Esophagus squamous epithelium (tissue), 5 donors: ENCODE results near the gene SIGLEC15. TPM values are rescaled to one million over a fixed set of nuclear protein-coding genes. Genes with fewer than 3 reads are reported as not detected.
"Not testable (repeated sequence)": the region's sequence is repeated elsewhere in the genome, so short reads cannot be mapped to it uniquely, and the experiment has no call there.

ENCODE experiments used
- DNase-seq: peaks from one replicate; lab custom pipeline; 2025; lab: John Stamatoyannopoulos, UW
- H3K27ac ChIP-seq, 4 donors: fragments of 200-600 bp; sonication (generic); one replicate each; pipeline ENCODE4 v1.5.1; 2016 to 2019; ENCODE audit warnings: mild to moderate bottlenecking in 1 of 4
- H3K27me3 ChIP-seq, 4 donors: fragments of 200-600 bp; sonication (generic); 1 replicate in 3 of 4; 2 replicates in 1 of 4; pipeline versions ENCODE4 v1.5.1 to v1.6.0; 2017 to 2021; ENCODE audit warnings: antibody characterized with exemption in 1 of 4
- H3K36me3 ChIP-seq, 3 donors: fragments of 200-600 bp; sonication (generic); one replicate each; pipeline ENCODE4 v1.5.1; 2016 to 2019
- H3K4me1 ChIP-seq, 3 donors: fragments of 200-600 bp; sonication (generic); one replicate each; pipeline ENCODE4 v1.5.1; 2017 to 2019
- H3K4me3 ChIP-seq, 4 donors: fragments of 200-600 bp; sonication (generic); 1 replicate in 3 of 4; 2 replicates in 1 of 4; pipeline ENCODE4 v1.5.1; 2016 to 2019; ENCODE audit warnings: mild to moderate bottlenecking in 2 of 4, moderate library complexity in 1 of 4
- H3K9me3 ChIP-seq, 3 donors: fragments of 200-600 bp; sonication (generic); one replicate each; pipeline ENCODE4 v1.5.1; 2016 to 2019
- CTCF ChIP-seq, 6 experiments: fragments of 450-650 bp in 4 of 6; fragments of 200-600 bp in 2 of 6; sonication (generic) in 2 of 6; IDR thresholded peaks; one replicate each; pipeline ENCODE4 v1.5.1; 2016 to 2019; ENCODE audit warnings: antibody characterized with exemption in 6 of 6, mild to moderate bottlenecking in 4 of 6, moderate library complexity in 4 of 6
- POLR2A ChIP-seq, 4 donors: fragments of 450-650 bp; IDR thresholded peaks; one replicate each; pipeline ENCODE4 v1.6.1; 2017; ENCODE audit warnings: antibody characterized with exemption in 4 of 4, mild to moderate bottlenecking in 4 of 4, moderate library complexity in 3 of 4
- WGBS, 2 donors: methylation state at CpG; one replicate each; pipeline ENCODE4 v1.1.5; 2018; 5-methylcytosine and 5-hydroxymethylcytosine counted together
- intact Hi-C: fragments of 100-400 bp; cut with DNase I; formaldehyde crosslinking; loops from one replicate; pipeline ENCODE4 v1.15.0; 2022
- total RNA-seq, 4 donors: library from RNA; depleted of rRNA; stranded (reverse); fragments of >200 nt; gene quantifications; one replicate each; pipeline ENCODE4 v1.1.0, GENCODE V29; 2016
- donor health status: DM: yes; HTN: yes; CAD: no.

Gene SIGLEC15
- total RNA-seq, 4 donors from 2014 or later: not detected

- peaks cover 0 to 31% (median 0%) of the 10 kb centered on the region in 3 donors for H3K36me3 ChIP-seq
- H3K9me3 ChIP-seq: no peaks in the 10 kb centered on the region
- WGBS, 2 donors: 56% methylated on average over 3 of the region's 3 CpGs
- peaks cover 0 to 12% (median 0%) of the 10 kb centered on the region in 4 donors for H3K27me3 ChIP-seq
- intact Hi-C loops: no loop called here
- H3K27ac ChIP-seq: no peak overlapping the region
- no peak overlapping the region for H3K4me3 ChIP-seq
- no peak for DNase-seq
- H3K4me1 ChIP-seq: no peaks in the 10 kb centered on the region
- TF ChIP-seq POLR2A (IDR thresholded peaks at IDR 0.05) (no peak), CTCF (IDR thresholded peaks at IDR 0.05) (no peak)
Measured at GRCh38 chr18:45847119-45847518, 21.6 kb downstream of the SIGLEC15 start.

GRCh38 chr18:45848643-45849042 is 23.2 kb downstream of the SIGLEC15 start:
- H3K4me3 ChIP-seq, H3K27ac ChIP-seq, H3K9me3 ChIP-seq, H3K4me1 ChIP-seq, intact Hi-C loops, DNase-seq, H3K27me3 ChIP-seq: not testable (repeated sequence)
- peaks cover 0 to 46% (median 0%) of the 10 kb centered on the region in 3 donors for H3K36me3 ChIP-seq
- WGBS, 2 donors: 85% methylated on average over 4 of the region's 13 CpGs; no CpG with 5 or more reads in 1 of the 2 donors

GRCh38 chr18:45849529-45849928 is 24.1 kb downstream of the SIGLEC15 start:
- Histone ChIP-seq H3K36me3 (peaks cover 0 to 55% (median 8%) of the 10 kb centered on the region in 3 donors), H3K9me3 (no peaks in the 10 kb centered on the region), H3K27ac (no peak overlapping the region), H3K27me3 (no peaks in the 10 kb centered on the region), H3K4me3 (no peak overlapping the region), H3K4me1 (no peaks in the 10 kb centered on the region)
- 83 to 86% methylated on average over 7 of the region's 7 CpGs for WGBS, 2 donors
- DNase-seq: no peak
- TF ChIP-seq POLR2A (IDR thresholded peaks at IDR 0.05) (no peak), CTCF (IDR thresholded peaks at IDR 0.05) (no peak)
- intact Hi-C loops: no loop called here

GRCh38 chr18:45850021-45850420 is 24.5 kb downstream of the SIGLEC15 start:
- no peak overlapping the region for H3K27ac ChIP-seq
- WGBS, 2 donors: 73 to 81% methylated on average over 7 to 10 of the region's 10 CpGs
- H3K4me3 ChIP-seq: no peak overlapping the region
- TF ChIP-seq POLR2A (IDR thresholded peaks at IDR 0.05) (no peak), CTCF (IDR thresholded peaks at IDR 0.05) (peak in 2 of 6 experiments; percentile 4 to 48)
- no peak for DNase-seq
- no peaks in the 10 kb centered on the region for H3K9me3 ChIP-seq
- intact Hi-C loops: no loop called here
- H3K4me1 ChIP-seq: no peaks in the 10 kb centered on the region
- H3K36me3 ChIP-seq: peaks cover 0 to 60% (median 10%) of the 10 kb centered on the region in 3 donors
- no peaks in the 10 kb centered on the region for H3K27me3 ChIP-seq

- 66 to 71% methylated on average over 9 to 10 of the region's 10 CpGs for WGBS, 2 donors
- intact Hi-C loops: no loop called here
- Histone ChIP-seq H3K9me3 (no peaks in the 10 kb centered on the region), H3K4me1 (no peaks in the 10 kb centered on the region), H3K27me3 (no peaks in the 10 kb centered on the region), H3K36me3 (peaks cover 4 to 73% (median 15%) of the 10 kb centered on the region in 3 donors), H3K27ac (no peak overlapping the region), H3K4me3 (no peak overlapping the region)
- no peak for DNase-seq
- TF ChIP-seq CTCF (IDR thresholded peaks at IDR 0.05): no peak
- TF ChIP-seq POLR2A (IDR thresholded peaks at IDR 0.05): no peak
Measured at GRCh38 chr18:45851161-45851925, 25.9 kb downstream of the SIGLEC15 start.
